IPS DF 4.7 (cell line): ENCODE results near the gene DAPK1.

Experiments
- DNase-seq: peaks from one replicate; pipeline ENCODE4 v3.0.0-alpha.2; 2013; ENCODE audit warnings: low spot score; ENCODE audit errors: extremely low read depth

DAPK1 gene

GRCh38 chr9:87610200-87611155 is 112.8 kb downstream of the DAPK1 start:
- DNase-seq: no peak

GRCh38 chr9:87611776-87612175 is 114.1 kb downstream of the DAPK1 start:
- DNase-seq: no peak

GRCh38 chr9:87612536-87612935 is 114.9 kb downstream of the DAPK1 start:
- no peak for DNase-seq

- DNase-seq: no peak
Measured at GRCh38 chr9:87613265-87614111, 115.8 kb downstream of the DAPK1 start.

GRCh38 chr9:87614397-87614796 is 116.7 kb downstream of the DAPK1 start:
- no peak for DNase-seq

GRCh38 chr9:87615136-87615535 is 117.5 kb downstream of the DAPK1 start:
- DNase-seq: no peak

GRCh38 chr9:87615547-87616148 is 118.0 kb downstream of the DAPK1 start:
- DNase-seq: no peak

- DNase-seq: no peak
Measured at GRCh38 chr9:87618226-87618625, 120.6 kb downstream of the DAPK1 start.

GRCh38 chr9:87618931-87619330 is 121.3 kb downstream of the DAPK1 start:
- DNase-seq: no peak

- no peak for DNase-seq
Measured at GRCh38 chr9:87619346-87619745, 121.7 kb downstream of the DAPK1 start.

- DNase-seq: no peak
Measured at GRCh38 chr9:87620731-87621322, 123.2 kb downstream of the DAPK1 start.

- no peak for DNase-seq
Measured at GRCh38 chr9:87622098-87622497, 124.4 kb downstream of the DAPK1 start.

GRCh38 chr9:87622923-87623322 is 125.3 kb downstream of the DAPK1 start:
- no peak for DNase-seq

- DNase-seq: no peak
Measured at GRCh38 chr9:87628346-87628745, 130.7 kb downstream of the DAPK1 start.

GRCh38 chr9:87629104-87629503 is 131.4 kb downstream of the DAPK1 start:
- no peak for DNase-seq

GRCh38 chr9:87630266-87630665 is 132.6 kb downstream of the DAPK1 start:
- DNase-seq: no peak

- DNase-seq: no peak
Measured at GRCh38 chr9:87630846-87631245, 133.2 kb downstream of the DAPK1 start.

- no peak for DNase-seq
Measured at GRCh38 chr9:87635656-87636501, 138.2 kb downstream of the DAPK1 start.

- DNase-seq: no peak
Measured at GRCh38 chr9:87638292-87638691, 140.6 kb downstream of the DAPK1 start.

GRCh38 chr9:87639949-87640348 is 142.3 kb downstream of the DAPK1 start:
- no peak for DNase-seq
